Psoas muscle (tissue), 8 donors: ENCODE results near the gene SEBOX. TPM values are rescaled to one million over a fixed set of nuclear protein-coding genes. Genes with fewer than 3 reads are reported as not detected.

ENCODE experiments used
- ATAC-seq, 4 donors: fragments of 200-7000 bp; cut with Tn5 transposase; one replicate each; pipeline ENCODE4 v1.9.1; 2020; ENCODE audit warnings: moderate library complexity in 3 of 4, mild to moderate bottlenecking in 2 of 4
- DNase-seq, 2 donors: peaks; one replicate each; pipeline ENCODE4 v3.0.0-alpha.2; 2020
- H3K27ac ChIP-seq: fragments of 200-600 bp; one replicate; pipeline ENCODE4 v1.8.0; 2022
- H3K27me3 ChIP-seq, 3 donors: fragments of 200-600 bp in 1 of 3; one replicate each; pipeline versions ENCODE4 v1.6.1 to v1.8.0; 2013 to 2022; ENCODE audit warnings: low read length in 2 of 3, mild to moderate bottlenecking in 2 of 3, moderate library complexity in 1 of 3; ENCODE audit not compliant: insufficient read depth in 3 of 3
- H3K36me3 ChIP-seq, 2 donors: fragments of 200-600 bp in 1 of 2; one replicate each; pipeline versions ENCODE4 v1.6.1 to v1.8.0; 2013 to 2022; ENCODE audit warnings: low read depth in 1 of 2, mild to moderate bottlenecking in 1 of 2, moderate library complexity in 1 of 2; ENCODE audit not compliant: insufficient read depth in 1 of 2
- H3K4me1 ChIP-seq: fragments of 200-600 bp; one replicate; pipeline ENCODE4 v1.8.0; 2022
- H3K4me3 ChIP-seq: fragments of 200-600 bp; one replicate; pipeline ENCODE4 v1.8.0; 2022; ENCODE audit warnings: mild to moderate bottlenecking
- H3K9me3 ChIP-seq: fragments of 200-600 bp; one replicate; pipeline ENCODE4 v1.8.0; 2022
- WGBS, 3 donors: extraction: QIAGEN DNeasy Blood & Tissue Kit; methylation state at CpG; one replicate each; pipeline versions ENCODE4 v1.1.6 to v1.1.7; 2013; 5-methylcytosine and 5-hydroxymethylcytosine counted together
- intact Hi-C, 2 donors: fragments of 100-400 bp; cut with DNase I; formaldehyde crosslinking; loops; one replicate each; pipeline versions ENCODE4 v1.11.0 to v1.14.2; 2022
- polyA plus RNA-seq, 3 donors: library from polyadenylated mRNA; stranded (reverse); fragments of 200-250 nt; gene quantifications; one replicate each; pipeline ENCODE4 v1.2.3, GENCODE V29; 2013
- total RNA-seq, 4 donors: library from RNA; stranded (reverse); fragmentation: NEBNext Ultra II Directional in 2 of 4; extraction: Animal tissue kit (Norgen Biotek cat#: 25700) in 2 of 4; gene quantifications; one replicate each; pipeline versions ENCODE4 v1.2.1 to v1.2.4, GENCODE V29; 2021 to 2023
- TF ChIP-seq, protein P1 (sequence below): fragments of 200-600 bp; IDR thresholded peaks from one replicate; pipeline ENCODE4 v1.8.0; 2022; ENCODE audit warnings: antibody characterized with exemption
- donor health status: healthy with polysubstance abuse.
- donor health status: DM: no; HTN: no; CAD: no; lungs with moderate emphysema.
- donor health status: Bipolar disorder and iron deficiency.
- donor health status: healthy.
- donor health status: DM: yes; HTN: yes; CAD: no.
- donor health status: DM: no; HTN: no; CAD: no.
- donor health status: DM: no; HTN: no; CAD: no.
- donor health status: DM: yes; HTN: yes; CAD: no.

The SEBOX gene
- total and polyA plus RNA-seq, 7 donors = not detected

DNA sequence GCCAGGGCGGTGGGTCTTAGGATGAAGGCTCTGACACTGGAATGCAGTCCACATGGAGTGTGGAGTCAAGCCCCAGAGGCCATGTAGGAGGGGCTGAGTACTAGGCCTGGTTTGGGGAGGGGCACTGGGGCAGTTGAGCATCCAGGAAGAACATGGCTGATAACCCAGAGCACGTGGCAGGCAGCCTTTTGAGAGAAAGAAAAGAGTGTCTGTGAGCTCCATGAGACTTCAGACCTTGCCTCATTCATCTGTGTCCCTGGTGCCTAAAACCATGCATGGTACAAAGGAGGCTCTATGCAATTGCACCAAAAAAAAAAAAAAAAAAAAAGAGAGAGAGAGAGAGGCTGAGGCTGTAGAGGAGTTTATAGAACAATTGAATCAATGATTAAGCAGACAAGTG lies 26.4 kb upstream of the SEBOX start:
- ATAC-seq = no peak
- H3K36me3 ChIP-seq = peaks cover 3 to 59% of the 10 kb centered on the region in 2 donors

DNA sequence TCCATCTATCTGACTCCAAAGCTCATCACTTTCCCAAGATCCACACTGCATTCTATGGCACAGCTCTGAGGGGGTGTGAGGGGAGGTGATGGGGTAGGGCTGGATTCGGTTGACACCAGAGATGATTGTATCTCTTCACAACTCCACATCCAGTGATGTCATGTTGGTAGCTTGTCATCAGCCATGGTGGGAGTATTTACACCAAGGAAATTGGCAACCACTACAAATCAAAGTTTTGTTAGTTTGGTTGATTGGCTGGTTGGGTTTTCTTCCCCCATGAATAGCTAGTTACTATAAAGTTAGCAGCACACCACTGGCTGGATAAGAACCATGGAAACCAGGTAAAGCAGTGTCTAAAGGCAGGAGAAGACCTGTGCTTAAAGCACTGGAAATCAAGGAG lies 26.0 kb upstream of the SEBOX start:
- 88 to 92% (median 89%) methylated on average over 1 of the region's 1 CpG for WGBS, 3 donors
- ATAC-seq (no peak), DNase-seq (no peak)
- Histone ChIP-seq H3K36me3 (peaks cover 3 to 57% of the 10 kb centered on the region in 2 donors), H3K4me3 (no peak overlapping the region), H3K27ac (no peak overlapping the region), H3K4me1 (no peaks in the 10 kb centered on the region), H3K27me3 (no peaks in the 10 kb centered on the region), H3K9me3 (no peaks in the 10 kb centered on the region)
- TF ChIP-seq, protein P1, sequence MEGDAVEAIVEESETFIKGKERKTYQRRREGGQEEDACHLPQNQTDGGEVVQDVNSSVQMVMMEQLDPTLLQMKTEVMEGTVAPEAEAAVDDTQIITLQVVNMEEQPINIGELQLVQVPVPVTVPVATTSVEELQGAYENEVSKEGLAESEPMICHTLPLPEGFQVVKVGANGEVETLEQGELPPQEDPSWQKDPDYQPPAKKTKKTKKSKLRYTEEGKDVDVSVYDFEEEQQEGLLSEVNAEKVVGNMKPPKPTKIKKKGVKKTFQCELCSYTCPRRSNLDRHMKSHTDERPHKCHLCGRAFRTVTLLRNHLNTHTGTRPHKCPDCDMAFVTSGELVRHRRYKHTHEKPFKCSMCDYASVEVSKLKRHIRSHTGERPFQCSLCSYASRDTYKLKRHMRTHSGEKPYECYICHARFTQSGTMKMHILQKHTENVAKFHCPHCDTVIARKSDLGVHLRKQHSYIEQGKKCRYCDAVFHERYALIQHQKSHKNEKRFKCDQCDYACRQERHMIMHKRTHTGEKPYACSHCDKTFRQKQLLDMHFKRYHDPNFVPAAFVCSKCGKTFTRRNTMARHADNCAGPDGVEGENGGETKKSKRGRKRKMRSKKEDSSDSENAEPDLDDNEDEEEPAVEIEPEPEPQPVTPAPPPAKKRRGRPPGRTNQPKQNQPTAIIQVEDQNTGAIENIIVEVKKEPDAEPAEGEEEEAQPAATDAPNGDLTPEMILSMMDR = no peak
- intact Hi-C loops = no loop called here

More for the DNA sequence above, 26.4 kb upstream of the SEBOX start:
- 67 to 83% (median 78%) methylated on average over 2 of the region's 2 CpGs for WGBS, 3 donors
- Histone ChIP-seq H3K27me3 (no peaks in the 10 kb centered on the region), H3K4me3 (no peak overlapping the region), H3K27ac (no peak overlapping the region), H3K9me3 (no peaks in the 10 kb centered on the region), H3K4me1 (no peaks in the 10 kb centered on the region)
- TF ChIP-seq, protein P1 = no peak
- no peak for DNase-seq
- intact Hi-C loops = no loop called here

DNA sequence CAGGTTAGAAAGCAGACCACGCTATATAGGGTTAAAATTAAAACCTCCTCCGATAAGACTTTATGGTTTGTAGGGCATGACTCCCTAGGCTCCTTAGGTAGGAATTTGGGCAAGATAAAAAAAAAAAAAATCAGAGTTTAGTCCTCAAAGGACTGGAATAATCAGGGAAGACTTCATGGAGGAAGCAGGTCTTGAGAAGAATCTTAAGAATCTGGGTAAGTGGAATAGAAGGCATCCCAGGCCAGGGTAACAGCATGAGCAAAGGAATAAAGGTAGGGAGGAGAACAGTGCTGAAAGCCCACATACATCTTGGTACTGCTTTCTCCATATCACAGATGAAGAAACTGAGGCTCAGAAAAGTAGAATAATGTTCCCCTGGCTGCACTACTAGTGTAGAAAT lies 25.6 kb upstream of the SEBOX start:
- TF ChIP-seq, protein P1 = no peak
- ATAC-seq (no peak), DNase-seq (no peak)
- WGBS, 3 donors = 88 to 89% (median 89%) methylated on average over 2 of the region's 2 CpGs
- Histone ChIP-seq H3K36me3 (peaks cover 3 to 53% of the 10 kb centered on the region in 2 donors), H3K4me3 (no peak overlapping the region), H3K9me3 (no peaks in the 10 kb centered on the region), H3K4me1 (no peaks in the 10 kb centered on the region), H3K27ac (no peak overlapping the region), H3K27me3 (no peaks in the 10 kb centered on the region)
- intact Hi-C loops = no loop called here

DNA sequence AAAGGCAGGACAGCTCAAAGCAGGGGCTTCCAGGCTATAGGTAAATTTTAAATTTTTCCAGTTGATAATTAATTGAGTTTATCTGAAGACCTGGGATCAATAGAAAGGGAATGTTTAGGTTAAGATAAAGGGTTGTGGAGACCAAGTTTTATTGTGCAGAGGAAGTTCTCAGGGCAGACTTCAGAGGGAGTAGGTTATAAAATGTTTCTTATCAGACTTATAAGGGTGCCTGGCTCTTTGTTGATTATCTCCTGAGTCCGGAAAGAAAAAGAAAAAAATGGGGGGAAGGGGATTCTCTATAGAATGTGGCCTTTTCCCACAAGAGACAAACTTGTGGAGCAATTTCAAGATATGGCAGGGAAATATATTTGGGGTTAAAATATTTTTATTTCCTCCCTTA lies 25.1 kb upstream of the SEBOX start:
- no peak overlapping the region for H3K27ac ChIP-seq
- TF ChIP-seq, protein P1 = no peak
- WGBS, 3 donors = 88 to 95% (median 90%) methylated on average over 1 of the region's 1 CpG
- intact Hi-C loops = no loop called here
- no peaks in the 10 kb centered on the region for H3K27me3 ChIP-seq
- no peaks in the 10 kb centered on the region for H3K9me3 ChIP-seq
- no peaks in the 10 kb centered on the region for H3K4me1 ChIP-seq
- no peak overlapping the region for H3K4me3 ChIP-seq
- H3K36me3 ChIP-seq = peaks cover 3 to 50% of the 10 kb centered on the region in 2 donors
- no peak for ATAC-seq
- no peak for DNase-seq

DNA sequence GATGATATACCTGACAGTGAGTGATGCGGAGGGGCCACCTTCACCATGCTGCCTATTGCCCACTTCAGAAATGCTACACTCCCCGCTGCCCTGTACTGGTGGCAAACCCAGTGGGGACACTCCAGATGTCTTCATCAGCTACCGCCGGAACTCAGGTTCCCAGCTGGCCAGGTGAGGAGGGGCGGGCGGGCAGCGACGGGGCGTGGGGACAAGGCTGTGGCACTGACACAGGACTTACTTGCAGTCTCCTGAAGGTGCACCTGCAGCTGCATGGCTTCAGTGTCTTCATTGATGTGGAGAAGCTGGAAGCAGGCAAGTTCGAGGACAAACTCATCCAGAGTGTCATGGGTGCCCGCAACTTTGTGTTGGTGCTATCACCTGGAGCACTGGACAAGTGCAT lies 23.1 kb upstream of the SEBOX start:
- H3K4me1 ChIP-seq = no peaks in the 10 kb centered on the region
- DNase-seq (no peak), ATAC-seq (no peak)
- no peaks in the 10 kb centered on the region for H3K9me3 ChIP-seq
- H3K4me3 ChIP-seq = no peak overlapping the region
- peaks cover 0 to 5% (median 0%) of the 10 kb centered on the region in 3 donors for H3K27me3 ChIP-seq
- H3K36me3 ChIP-seq = peaks cover 3 to 46% of the 10 kb centered on the region in 2 donors
- WGBS, 3 donors = 94 to 96% (median 96%) methylated on average over 11 of the region's 11 CpGs
- TF ChIP-seq, protein P1 = no peak
- no peak overlapping the region for H3K27ac ChIP-seq
- intact Hi-C loops = no loop called here
